H9 (cell line): ENCODE data around the gene COL27A1. TPM values are rescaled to one million over a fixed set of nuclear protein-coding genes. Genes with fewer than 3 reads are reported as not detected.

ENCODE experiments used
- DNase-seq: peaks from one replicate; pipeline ENCODE4 v3.0.0-alpha.2; 2017
- H2AFZ ChIP-seq: one replicate; pipeline ENCODE4 v1.6.1; 2013; ENCODE audit warnings: mild to moderate bottlenecking, low read length, control low read depth, moderate library complexity
- H2AK5ac ChIP-seq: 2 replicates; pipeline ENCODE4 v1.6.1; 2013; ENCODE audit warnings: low read length, control low read depth, mixed read lengths; ENCODE audit not compliant: insufficient read length
- H2BK120ac ChIP-seq: one replicate; pipeline ENCODE4 v1.6.1; 2013; ENCODE audit warnings: low read depth, mild to moderate bottlenecking, low read length, control low read depth, inconsistent platforms; ENCODE audit not compliant: poor library complexity, severe bottlenecking
- H2BK12ac ChIP-seq: 2 replicates; pipeline ENCODE4 v1.6.1; 2013; ENCODE audit warnings: low read length, control low read depth, mixed read lengths, low read depth; ENCODE audit not compliant: insufficient read length
- H2BK15ac ChIP-seq: 2 replicates; pipeline ENCODE4 v1.6.1; 2013; ENCODE audit warnings: low read depth, low read length, control low read depth
- H2BK20ac ChIP-seq: one replicate; pipeline ENCODE4 v1.6.1; 2013; ENCODE audit warnings: low read depth, mild to moderate bottlenecking, low read length, control low read depth, inconsistent platforms; ENCODE audit not compliant: poor library complexity, severe bottlenecking
- H2BK5ac ChIP-seq: 2 replicates; pipeline ENCODE4 v1.6.1; 2013; ENCODE audit warnings: low read length, control low read depth, mixed read lengths; ENCODE audit not compliant: insufficient read length
- H3K14ac ChIP-seq: 2 replicates; pipeline ENCODE4 v1.6.1; 2013; ENCODE audit warnings: low read length, control low read depth; ENCODE audit not compliant: insufficient read depth
- H3K18ac ChIP-seq: 2 replicates; pipeline ENCODE4 v1.6.1; 2013; ENCODE audit warnings: low read depth, mild to moderate bottlenecking, mixed read lengths, low read length, control low read depth; ENCODE audit not compliant: insufficient read length
- H3K23ac ChIP-seq: 2 replicates; pipeline ENCODE4 v1.6.1; 2013; ENCODE audit warnings: low read length, control low read depth, mixed read lengths, low read depth; ENCODE audit not compliant: insufficient read length
- H3K23me2 ChIP-seq: 2 replicates; pipeline ENCODE4 v1.6.1; 2013; ENCODE audit warnings: low read depth, mild to moderate bottlenecking, mixed read lengths, low read length, control low read depth; ENCODE audit not compliant: insufficient read length, poor library complexity, severe bottlenecking
- H3K27ac ChIP-seq: 2 replicates; pipeline ENCODE4 v1.5.1; 2013; ENCODE audit warnings: low read length, control low read depth, mixed read lengths, low read depth; ENCODE audit not compliant: insufficient read length
- H3K27me3 ChIP-seq: 2 replicates; pipeline ENCODE4 v1.6.1; 2013; ENCODE audit warnings: low read length, control low read depth, inconsistent platforms; ENCODE audit not compliant: insufficient read depth
- H3K4ac ChIP-seq: 2 replicates; pipeline ENCODE4 v1.6.1; 2013; ENCODE audit warnings: low read depth, mild to moderate bottlenecking, control low read depth, inconsistent platforms, low read length, moderate library complexity
- H3K4me1 ChIP-seq: 2 replicates; pipeline ENCODE4 v1.6.1; 2013; ENCODE audit warnings: low read length, control low read depth, inconsistent platforms; ENCODE audit not compliant: insufficient read depth
- H3K4me2 ChIP-seq: 2 replicates; pipeline ENCODE4 v1.6.1; 2013; ENCODE audit warnings: low read length, control low read depth, mixed read lengths; ENCODE audit not compliant: insufficient read length, insufficient read depth
- H3K56ac ChIP-seq: 2 replicates; pipeline ENCODE4 v1.6.1; 2013; ENCODE audit warnings: low read depth, mild to moderate bottlenecking, mixed read lengths, low read length, control low read depth; ENCODE audit not compliant: insufficient read length
- H3K79me1 ChIP-seq: 2 replicates; pipeline ENCODE4 v1.6.1; 2013; ENCODE audit warnings: low read depth, mild to moderate bottlenecking, moderate library complexity, low read length, control low read depth, inconsistent platforms; ENCODE audit not compliant: insufficient read depth, poor library complexity, severe bottlenecking
- H3K79me2 ChIP-seq: 2 replicates; pipeline ENCODE4 v1.6.1; 2013; ENCODE audit warnings: low read length, control low read depth, inconsistent platforms; ENCODE audit not compliant: insufficient read depth
- H3K9ac ChIP-seq: 2 replicates; pipeline ENCODE4 v1.6.1; 2013; ENCODE audit warnings: low read length, control low read depth, mixed read lengths; ENCODE audit not compliant: insufficient read length; ENCODE audit errors: extremely low read depth
- H3K9me3 ChIP-seq: one replicate; pipeline ENCODE4 v1.6.1; 2013; ENCODE audit warnings: low read depth, low read length, inconsistent platforms; ENCODE audit not compliant: control insufficient read depth
- H3T11ph ChIP-seq: one replicate; pipeline ENCODE4 v1.6.1; 2013; ENCODE audit warnings: mild to moderate bottlenecking, low read length, control low read depth, inconsistent platforms
- H4K20me1 ChIP-seq: one replicate; pipeline ENCODE4 v1.6.1; 2013; ENCODE audit not compliant: control insufficient read depth, insufficient read length, insufficient read depth
- H4K5ac ChIP-seq: 2 replicates; pipeline ENCODE4 v1.6.1; 2013; ENCODE audit warnings: low read depth, mild to moderate bottlenecking, mixed read lengths, low read length, control low read depth; ENCODE audit not compliant: insufficient read length
- H4K8ac ChIP-seq: replicated peaks from 2 replicates; pipeline ENCODE4 v1.6.1; 2013; ENCODE audit warnings: low read length, control low read depth, mixed read lengths, low read depth; ENCODE audit not compliant: insufficient read length
- H4K91ac ChIP-seq: 2 replicates; pipeline ENCODE4 v1.6.1; 2013; ENCODE audit warnings: low read depth, mild to moderate bottlenecking, moderate library complexity, mixed read lengths, low read length, control low read depth; ENCODE audit not compliant: insufficient read length
- H3K27ac Mint-ChIP-seq, 3 experiments: 2 replicates in 2 of 3; 3 replicates in 1 of 3; pipeline ENCODE4 v1.8.0; 2020 to 2021; ENCODE audit warnings: mixed read lengths in 3 of 3, mild to moderate bottlenecking in 1 of 3, moderate library complexity in 1 of 3
- H3K27me3 Mint-ChIP-seq: 2 replicates; pipeline ENCODE4 v1.8.0; 2021; ENCODE audit warnings: low read depth, mild to moderate bottlenecking, moderate library complexity, mixed read lengths
- H3K36me3 Mint-ChIP-seq, 3 experiments: 2 replicates in 2 of 3; 3 replicates in 1 of 3; pipeline ENCODE4 v1.8.0; 2020 to 2021; ENCODE audit warnings: low read depth in 3 of 3, mixed read lengths in 3 of 3; ENCODE audit not compliant: insufficient read depth in 1 of 3
- H3K4me1 Mint-ChIP-seq, 2 experiments: 2 replicates each; pipeline ENCODE4 v1.8.0; 2020; ENCODE audit warnings: mixed read lengths in 2 of 2
- H3K4me3 Mint-ChIP-seq, 2 experiments: 2 replicates in 1 of 2; 3 replicates in 1 of 2; pipeline ENCODE4 v1.8.0; 2020 to 2021; ENCODE audit warnings: mild to moderate bottlenecking in 2 of 2, mixed read lengths in 2 of 2, moderate library complexity in 1 of 2
- H3K9me3 Mint-ChIP-seq, 2 experiments: 2 replicates in 1 of 2; 3 replicates in 1 of 2; pipeline ENCODE4 v1.8.0; 2020; ENCODE audit warnings: mild to moderate bottlenecking in 2 of 2, mixed read lengths in 2 of 2, moderate library complexity in 1 of 2
- WGBS: extraction: QIAGEN DNeasy Blood & Tissue Kit; methylation state at CpG from one replicate; pipeline ENCODE4 v1.1.7; 2013; ENCODE audit warnings: missing lambda C conversion rate, low lambda C conversion rate, mixed read lengths; ENCODE audit not compliant: insufficient read length; ENCODE audit errors: extremely low coverage; 5-methylcytosine and 5-hydroxymethylcytosine counted together
- total RNA-seq: library from RNA; stranded (reverse); gene quantifications from 2 replicates; pipeline ENCODE4 v1.2.1, GENCODE V29; 2021
- TF ChIP-seq, protein P1 (sequence below): fragments of 200-600 bp; sonication (generic); conservative IDR thresholded peaks from 3 replicates; pipeline ENCODE4 v1.8.0; 2021; ENCODE audit warnings: antibody characterized with exemption, mild to moderate bottlenecking

Gene COL27A1
- total RNA-seq, 1 experiment from 2014 or later = 17.9 TPM

DNA sequence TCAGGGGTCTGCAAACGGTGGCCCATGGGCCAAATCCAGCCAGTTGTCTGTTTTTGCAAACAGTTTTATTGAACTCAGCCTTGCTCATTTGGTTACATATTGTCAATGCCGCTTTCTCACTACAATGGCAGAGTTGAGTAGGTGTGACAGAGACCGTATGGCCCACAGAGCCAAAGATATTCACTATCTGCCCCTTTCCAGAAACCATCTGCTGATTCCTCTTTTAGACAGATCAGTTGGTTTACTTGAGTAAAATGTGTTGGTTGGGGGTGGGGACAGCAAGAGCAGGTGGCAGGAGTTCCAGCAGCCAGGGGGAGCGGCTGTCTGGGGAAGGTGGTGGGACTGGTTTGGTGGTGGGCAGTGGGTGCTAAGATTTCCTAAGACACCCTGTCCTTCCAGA, 54.8 kb downstream of the COL27A1 start:
- H4K20me1 ChIP-seq = no peaks in the 10 kb centered on the region
- no peak overlapping the region for H3K4me2 ChIP-seq
- H3K27ac ChIP-seq = no peak overlapping the region
- H2AK5ac ChIP-seq = no peak overlapping the region
- H3K56ac ChIP-seq = no peak overlapping the region
- H3K23ac ChIP-seq = no peak overlapping the region
- H2BK120ac ChIP-seq = no peak overlapping the region
- DNase-seq = no peak
- H2AFZ ChIP-seq = no peak overlapping the region
- H2BK5ac ChIP-seq = no peak overlapping the region
- H3K27me3 ChIP-seq = no peaks in the 10 kb centered on the region
- TF ChIP-seq, protein P1, sequence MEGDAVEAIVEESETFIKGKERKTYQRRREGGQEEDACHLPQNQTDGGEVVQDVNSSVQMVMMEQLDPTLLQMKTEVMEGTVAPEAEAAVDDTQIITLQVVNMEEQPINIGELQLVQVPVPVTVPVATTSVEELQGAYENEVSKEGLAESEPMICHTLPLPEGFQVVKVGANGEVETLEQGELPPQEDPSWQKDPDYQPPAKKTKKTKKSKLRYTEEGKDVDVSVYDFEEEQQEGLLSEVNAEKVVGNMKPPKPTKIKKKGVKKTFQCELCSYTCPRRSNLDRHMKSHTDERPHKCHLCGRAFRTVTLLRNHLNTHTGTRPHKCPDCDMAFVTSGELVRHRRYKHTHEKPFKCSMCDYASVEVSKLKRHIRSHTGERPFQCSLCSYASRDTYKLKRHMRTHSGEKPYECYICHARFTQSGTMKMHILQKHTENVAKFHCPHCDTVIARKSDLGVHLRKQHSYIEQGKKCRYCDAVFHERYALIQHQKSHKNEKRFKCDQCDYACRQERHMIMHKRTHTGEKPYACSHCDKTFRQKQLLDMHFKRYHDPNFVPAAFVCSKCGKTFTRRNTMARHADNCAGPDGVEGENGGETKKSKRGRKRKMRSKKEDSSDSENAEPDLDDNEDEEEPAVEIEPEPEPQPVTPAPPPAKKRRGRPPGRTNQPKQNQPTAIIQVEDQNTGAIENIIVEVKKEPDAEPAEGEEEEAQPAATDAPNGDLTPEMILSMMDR = no peak
- no peak overlapping the region for H3K18ac ChIP-seq
- no peak overlapping the region for H3T11ph ChIP-seq
- no peaks in the 10 kb centered on the region for H3K27me3 Mint-ChIP-seq
- H3K4ac ChIP-seq = no peak overlapping the region
- no peak overlapping the region for H4K91ac ChIP-seq
- no peaks in the 10 kb centered on the region for H3K23me2 ChIP-seq
- no peak overlapping the region for H3K27ac Mint-ChIP-seq
- H3K4me1 ChIP-seq = no peaks in the 10 kb centered on the region
- H4K5ac ChIP-seq = no peak overlapping the region
- H3K79me2 ChIP-seq = no peaks in the 10 kb centered on the region
- H3K9me3 Mint-ChIP-seq = no peaks in the 10 kb centered on the region
- H3K9ac ChIP-seq = no peak overlapping the region
- no peak overlapping the region for H3K14ac ChIP-seq
- peaks cover 0 to 15% (median 0%) of the 10 kb centered on the region in 3 experiments; a peak in 3 of 7 replicates for H3K36me3 Mint-ChIP-seq
- H4K8ac ChIP-seq = no peak overlapping the region
- H2BK12ac ChIP-seq = no peak overlapping the region
- H3K9me3 ChIP-seq = no peaks in the 10 kb centered on the region
- peaks cover 14 to 28% of the 10 kb centered on the region in 2 experiments for H3K4me1 Mint-ChIP-seq
- WGBS = no CpG with 5 or more reads among the region's 4 CpGs
- H2BK20ac ChIP-seq = no peak overlapping the region
- H3K4me3 Mint-ChIP-seq = no peak overlapping the region
- H3K79me1 ChIP-seq = no peaks in the 10 kb centered on the region
- H2BK15ac ChIP-seq = no peak overlapping the region
